CD4-positive, alpha-beta T cell treated with Interleukin-15 for 4 hours (primary cell): ENCODE results near the gene ELF1.
"Not testable (repeated sequence)": the region's sequence is repeated elsewhere in the genome, so short reads cannot be mapped to it uniquely, and the experiment has no call there.

ENCODE experiments used
- DNase-seq: peaks from one replicate; pipeline ENCODE4 v3.0.0-alpha.2; 2020; ENCODE audit warnings: low spot score

ELF1 gene

DNA sequence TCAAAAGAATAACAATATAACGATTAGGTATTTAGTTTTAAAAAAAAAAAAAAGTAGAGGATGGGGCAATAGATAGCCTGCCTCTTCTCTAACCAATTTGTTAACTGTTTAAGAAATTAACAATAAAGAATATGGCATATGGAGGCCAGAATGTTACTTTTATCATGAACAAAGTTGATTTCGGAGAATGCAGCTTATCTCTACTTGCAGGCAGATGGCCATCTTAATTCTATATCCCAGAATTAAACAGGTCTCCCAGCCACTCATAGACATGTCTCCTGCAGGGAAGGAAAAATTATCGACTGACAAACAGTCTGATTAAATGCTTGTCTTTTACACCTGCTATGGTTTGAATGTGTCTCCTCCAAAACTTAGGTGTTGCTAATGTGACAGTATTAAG is 133.1 kb downstream of the ELF1 start:
- DNase-seq, result no peak

DNA sequence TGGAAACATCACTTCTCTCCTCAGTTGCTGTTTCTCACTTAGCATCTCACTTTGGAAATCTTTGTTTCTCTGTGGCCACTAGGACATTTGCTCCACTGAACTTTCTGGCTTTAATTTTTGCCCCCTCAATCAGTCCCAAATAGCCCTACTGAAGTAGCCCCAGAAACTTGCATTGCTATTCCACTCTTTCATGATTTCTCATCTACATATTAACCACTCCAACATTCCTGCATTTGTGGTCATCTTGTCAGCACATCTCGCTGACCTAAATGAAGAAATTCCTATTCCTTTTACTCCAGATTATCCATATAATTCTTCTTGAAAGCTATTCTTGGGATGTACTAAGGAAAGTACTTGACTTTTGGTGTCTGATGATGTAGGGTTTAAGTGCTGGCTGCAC is 134.9 kb downstream of the ELF1 start:
- not testable (repeated sequence) for DNase-seq
